VCaP (cell line): ENCODE results near the gene MYBPH.

Source experiments
- H3K27ac ChIP-seq: fragments of 450-650 bp; 2 replicates; pipeline ENCODE4 v1.5.1; 2017
- CTCF ChIP-seq: fragments of 450-650 bp; conservative IDR thresholded peaks from 2 replicates; pipeline ENCODE4 v1.5.1; 2017; ENCODE audit warnings: mild to moderate bottlenecking, moderate library complexity

MYBPH gene

GRCh38 chr1:203216274-203217138 lies 40.9 kb upstream of the MYBPH start:
- peak; percentile 79 for TF ChIP-seq CTCF
- no peak overlapping the region for H3K27ac ChIP-seq

GRCh38 chr1:203215573-203215972 lies 39.9 kb upstream of the MYBPH start:
- H3K27ac ChIP-seq: no peak overlapping the region
- TF ChIP-seq CTCF: no peak

GRCh38 chr1:203214871-203215270 lies 39.2 kb upstream of the MYBPH start:
- no peak overlapping the region for H3K27ac ChIP-seq
- TF ChIP-seq CTCF: no peak

- TF ChIP-seq CTCF: no peak
- H3K27ac ChIP-seq: no peak overlapping the region
Measured at GRCh38 chr1:203213126-203213525, 37.5 kb upstream of the MYBPH start.

- H3K27ac ChIP-seq: no peak overlapping the region
- no peak for TF ChIP-seq CTCF
Measured at GRCh38 chr1:203211812-203212211, 36.2 kb upstream of the MYBPH start.

GRCh38 chr1:203210988-203211387 lies 35.4 kb upstream of the MYBPH start:
- TF ChIP-seq CTCF: no peak
- no peak overlapping the region for H3K27ac ChIP-seq

- H3K27ac ChIP-seq: no peak overlapping the region
- no peak for TF ChIP-seq CTCF
Measured at GRCh38 chr1:203210350-203210749, 34.7 kb upstream of the MYBPH start.
